GM12875 (cell line): ENCODE data around the gene GRAMD2A.
A peak's percentile ranks its signal among the peaks of the same experiment; 100 is the strongest.

ENCODE experiments used
- H3K4me3 ChIP-seq: one replicate; pipeline ENCODE4 v1.5.1; 2011; ENCODE audit warnings: low read depth, low read length, control low read depth
- TF ChIP-seq, protein P1 (sequence below): IDR thresholded peaks from 2 replicates; pipeline ENCODE4 v1.5.1; 2011; ENCODE audit warnings: low read depth, mild to moderate bottlenecking, control low read depth, inconsistent platforms, low read length, moderate library complexity, borderline replicate concordance; ENCODE audit not compliant: insufficient read depth

The GRAMD2A gene

GRCh38 chr15:72197460-72198355 lies at the start of gene GRAMD2A:
Gene GRAMD2A, minus strand, starts transcription at chr15:72197787.
- no peak within 1 kb of the TSS for H3K4me3 ChIP-seq

DNA sequence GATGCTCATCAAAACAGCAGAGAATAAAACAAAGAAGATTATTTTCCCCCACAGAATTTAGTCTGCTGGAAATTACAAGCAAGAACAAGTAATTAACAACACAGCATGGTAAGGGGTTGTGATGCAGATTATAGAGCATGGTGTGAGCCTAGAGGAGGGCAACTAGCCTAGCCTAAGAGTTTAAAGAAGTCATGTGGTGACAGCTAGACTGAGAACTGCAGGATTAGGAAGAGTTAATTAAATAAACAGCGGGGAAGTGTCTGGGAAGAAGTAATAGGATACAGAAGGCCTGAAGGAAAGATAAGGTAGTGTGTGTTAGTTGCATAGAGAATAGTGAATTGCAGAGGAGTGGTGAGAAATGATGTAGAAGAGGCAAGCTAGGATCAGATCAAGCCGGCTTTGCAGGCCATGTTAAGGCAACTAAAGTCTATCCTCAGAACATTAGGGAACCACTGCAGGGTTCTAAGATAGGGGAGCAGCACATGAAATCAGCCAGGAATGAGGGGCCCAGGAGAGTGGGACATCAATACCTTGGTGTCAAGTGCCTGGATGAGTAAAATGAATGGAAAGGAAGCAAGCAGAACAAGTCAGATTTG lies 45.3 kb upstream of the GRAMD2A start:
- H3K4me3 ChIP-seq: no peak overlapping the region

More at GRCh38 chr15:72197460-72198355, at the start of gene GRAMD2A:
- TF ChIP-seq, protein P1, sequence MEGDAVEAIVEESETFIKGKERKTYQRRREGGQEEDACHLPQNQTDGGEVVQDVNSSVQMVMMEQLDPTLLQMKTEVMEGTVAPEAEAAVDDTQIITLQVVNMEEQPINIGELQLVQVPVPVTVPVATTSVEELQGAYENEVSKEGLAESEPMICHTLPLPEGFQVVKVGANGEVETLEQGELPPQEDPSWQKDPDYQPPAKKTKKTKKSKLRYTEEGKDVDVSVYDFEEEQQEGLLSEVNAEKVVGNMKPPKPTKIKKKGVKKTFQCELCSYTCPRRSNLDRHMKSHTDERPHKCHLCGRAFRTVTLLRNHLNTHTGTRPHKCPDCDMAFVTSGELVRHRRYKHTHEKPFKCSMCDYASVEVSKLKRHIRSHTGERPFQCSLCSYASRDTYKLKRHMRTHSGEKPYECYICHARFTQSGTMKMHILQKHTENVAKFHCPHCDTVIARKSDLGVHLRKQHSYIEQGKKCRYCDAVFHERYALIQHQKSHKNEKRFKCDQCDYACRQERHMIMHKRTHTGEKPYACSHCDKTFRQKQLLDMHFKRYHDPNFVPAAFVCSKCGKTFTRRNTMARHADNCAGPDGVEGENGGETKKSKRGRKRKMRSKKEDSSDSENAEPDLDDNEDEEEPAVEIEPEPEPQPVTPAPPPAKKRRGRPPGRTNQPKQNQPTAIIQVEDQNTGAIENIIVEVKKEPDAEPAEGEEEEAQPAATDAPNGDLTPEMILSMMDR: no peak

GRCh38 chr15:72239652-72240051 lies 42.1 kb upstream of the GRAMD2A start:
- no peak overlapping the region for H3K4me3 ChIP-seq
- TF ChIP-seq, protein P1: no peak

More for the DNA sequence above, 45.3 kb upstream of the GRAMD2A start:
- TF ChIP-seq, protein P1: no peak

DNA sequence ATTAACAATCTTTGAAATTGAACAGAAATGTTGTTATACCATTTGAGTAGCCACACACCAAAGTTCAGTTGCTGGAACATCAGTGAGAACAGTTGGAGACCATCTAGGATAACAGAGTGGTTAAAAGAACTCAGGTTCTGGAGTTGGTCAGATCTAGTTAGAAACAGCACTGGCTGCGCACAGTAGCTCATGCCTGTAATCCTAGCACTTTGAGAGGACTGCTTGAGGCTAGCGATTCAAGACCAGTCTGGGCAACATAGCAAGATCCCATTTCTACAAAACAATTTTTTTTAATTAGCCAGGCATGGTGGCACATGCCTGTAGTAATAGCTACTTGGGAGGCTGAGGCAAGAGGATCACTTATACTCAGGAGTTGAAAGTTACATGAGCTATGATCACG lies 41.0 kb upstream of the GRAMD2A start:
- TF ChIP-seq, protein P1: no peak

DNA sequence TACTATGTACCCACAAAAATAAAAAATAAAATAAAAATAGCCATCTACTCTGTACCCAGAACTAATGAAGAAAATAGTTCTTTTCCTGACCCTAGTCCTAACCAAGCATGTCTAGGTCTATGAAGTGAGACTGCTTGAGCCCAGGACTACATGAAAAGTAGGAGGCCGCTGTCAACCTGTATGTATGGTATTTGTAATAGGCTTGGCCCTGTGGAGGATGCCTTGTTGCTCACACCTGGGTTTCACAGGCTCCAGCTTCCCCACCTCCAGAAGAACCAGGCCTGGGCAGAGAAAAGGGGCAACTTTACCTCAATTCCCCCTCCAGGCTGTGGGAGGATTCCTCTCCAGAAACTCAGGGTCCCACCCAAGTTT lies 40.3 kb upstream of the GRAMD2A start:
- no peak overlapping the region for H3K4me3 ChIP-seq
- TF ChIP-seq, protein P1: no peak

More for the DNA sequence above, 41.0 kb upstream of the GRAMD2A start:
- no peak overlapping the region for H3K4me3 ChIP-seq

GRCh38 chr15:72237029-72237852 lies 39.7 kb upstream of the GRAMD2A start:
- TF ChIP-seq, protein P1: no peak
- H3K4me3 ChIP-seq: peak overlapping the region; percentile 24
